CD4-positive, alpha-beta T cell treated with Interferon alpha-2 for 1 hour (primary cell): ENCODE results near the gene THEM5.
A peak's percentile ranks its signal among the peaks of the same experiment; 100 is the strongest.

Source experiments
- DNase-seq, 2 donors: peaks; one replicate each; pipeline ENCODE4 v3.0.0-alpha.2; 2020 to 2022

Gene THEM5

GRCh38 chr1:151839082-151839412 lies 14.5 kb downstream of the THEM5 start:
- DNase-seq = no peak

GRCh38 chr1:151838222-151839081 lies 15.1 kb downstream of the THEM5 start:
- peak in 1 of 2 donors; percentile 50 for DNase-seq

GRCh38 chr1:151837884-151838221 lies 15.7 kb downstream of the THEM5 start:
- no peak for DNase-seq

- peak in 1 of 2 donors; percentile 45 for DNase-seq
Observed at GRCh38 chr1:151837197-151837596, 16.3 kb downstream of the THEM5 start.

GRCh38 chr1:151835596-151835995 lies 17.9 kb downstream of the THEM5 start:
- no peak for DNase-seq

GRCh38 chr1:151834239-151834638 lies 19.3 kb downstream of the THEM5 start:
- DNase-seq = no peak

GRCh38 chr1:151833172-151833900 lies 20.2 kb downstream of the THEM5 start:
- DNase-seq = no peak

GRCh38 chr1:151832318-151832980 lies 21.1 kb downstream of the THEM5 start:
- DNase-seq = no peak

- no peak for DNase-seq
Observed at GRCh38 chr1:151831605-151832004, 21.9 kb downstream of the THEM5 start, which contains the start of gene RORC. Gene RORC, minus strand, starts transcription at chr1:151831802. Its CDS starts 38 bp downstream, at chr1:151831764.

GRCh38 chr1:151831256-151831591 lies 22.3 kb downstream of the THEM5 start:
- DNase-seq = no peak

GRCh38 chr1:151830055-151830454 lies 23.5 kb downstream of the THEM5 start:
- no peak for DNase-seq

- no peak for DNase-seq
Observed at GRCh38 chr1:151829352-151830046, 24.0 kb downstream of the THEM5 start.

- no peak for DNase-seq
Observed at GRCh38 chr1:151828921-151829320, 24.6 kb downstream of the THEM5 start.

GRCh38 chr1:151827853-151828252 lies 25.7 kb downstream of the THEM5 start:
- no peak for DNase-seq

GRCh38 chr1:151825751-151826660 lies 27.5 kb downstream of the THEM5 start:
- peak in 1 of 2 donors; percentile 47 for DNase-seq

- no peak for DNase-seq
Observed at GRCh38 chr1:151825204-151825603, 28.3 kb downstream of the THEM5 start.

GRCh38 chr1:151823175-151823574 lies 30.3 kb downstream of the THEM5 start:
- no peak for DNase-seq

- no peak for DNase-seq
Observed at GRCh38 chr1:151822404-151822803, 31.1 kb downstream of the THEM5 start.

- DNase-seq = peak in 1 of 2 donors; percentile 47
Observed at GRCh38 chr1:151820940-151821339, 32.6 kb downstream of the THEM5 start.

GRCh38 chr1:151819976-151820623 lies 33.4 kb downstream of the THEM5 start:
- DNase-seq = no peak

- no peak for DNase-seq
Observed at GRCh38 chr1:151819227-151819835, 34.2 kb downstream of the THEM5 start.
